ENCODE data around the gene SLC24A5. TPM values are rescaled to one million over a fixed set of nuclear protein-coding genes. Genes with fewer than 3 reads are reported as not detected.

The SLC24A5 gene
- total RNA-seq, 4 donors from 2014 or later = not detected

DNA sequence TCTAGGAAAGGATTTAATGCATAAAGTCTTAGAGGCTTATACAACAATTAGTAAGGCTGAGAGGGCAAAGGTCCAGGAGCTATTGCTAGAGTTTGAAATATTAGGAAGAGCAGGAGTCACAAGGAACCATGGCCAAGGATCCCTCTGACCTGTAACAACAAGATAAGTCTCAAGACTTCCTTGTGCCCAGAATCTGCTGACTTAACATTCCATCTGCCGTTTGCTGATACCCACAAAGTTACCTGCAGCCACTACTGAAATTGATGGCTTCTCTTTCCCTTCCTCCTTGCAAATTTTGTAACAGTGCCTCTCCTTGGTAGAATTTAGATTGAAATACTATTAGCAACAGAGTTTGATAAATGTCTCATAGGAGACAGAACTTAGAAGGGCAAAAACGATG is 62.0 kb downstream of the SLC24A5 start:
- Histone ChIP-seq H3K4me1 (peaks cover 0 to under 1% of the 10 kb centered on the region in 2 donors), H3K36me3 (no peaks in the 10 kb centered on the region), H3K27me3 (peaks cover 0 to 14% (median 13%) of the 10 kb centered on the region in 3 donors), H3K27ac (no peak overlapping the region), H3K4me3 (no peak overlapping the region), H3K9me3 (no peaks in the 10 kb centered on the region)
- no peak for ATAC-seq
- DNase-seq = no peak
- in situ Hi-C loops (cut with MboI; ENCODE audit: low sequenced_read_pairs in 4 of 4) = no loop called here
- TF ChIP-seq POLR2A (IDR thresholded peaks at IDR 0.05) = no peak
- TF ChIP-seq, protein P1, sequence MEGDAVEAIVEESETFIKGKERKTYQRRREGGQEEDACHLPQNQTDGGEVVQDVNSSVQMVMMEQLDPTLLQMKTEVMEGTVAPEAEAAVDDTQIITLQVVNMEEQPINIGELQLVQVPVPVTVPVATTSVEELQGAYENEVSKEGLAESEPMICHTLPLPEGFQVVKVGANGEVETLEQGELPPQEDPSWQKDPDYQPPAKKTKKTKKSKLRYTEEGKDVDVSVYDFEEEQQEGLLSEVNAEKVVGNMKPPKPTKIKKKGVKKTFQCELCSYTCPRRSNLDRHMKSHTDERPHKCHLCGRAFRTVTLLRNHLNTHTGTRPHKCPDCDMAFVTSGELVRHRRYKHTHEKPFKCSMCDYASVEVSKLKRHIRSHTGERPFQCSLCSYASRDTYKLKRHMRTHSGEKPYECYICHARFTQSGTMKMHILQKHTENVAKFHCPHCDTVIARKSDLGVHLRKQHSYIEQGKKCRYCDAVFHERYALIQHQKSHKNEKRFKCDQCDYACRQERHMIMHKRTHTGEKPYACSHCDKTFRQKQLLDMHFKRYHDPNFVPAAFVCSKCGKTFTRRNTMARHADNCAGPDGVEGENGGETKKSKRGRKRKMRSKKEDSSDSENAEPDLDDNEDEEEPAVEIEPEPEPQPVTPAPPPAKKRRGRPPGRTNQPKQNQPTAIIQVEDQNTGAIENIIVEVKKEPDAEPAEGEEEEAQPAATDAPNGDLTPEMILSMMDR (IDR thresholded peaks at IDR 0.05 in 4 of 5, conservative IDR thresholded peaks at IDR 0.05 in 1 of 5) = no peak
- intact Hi-C loops (cut with DNase I; ENCODE audit: low total_unique reads) = no loop called here

DNA sequence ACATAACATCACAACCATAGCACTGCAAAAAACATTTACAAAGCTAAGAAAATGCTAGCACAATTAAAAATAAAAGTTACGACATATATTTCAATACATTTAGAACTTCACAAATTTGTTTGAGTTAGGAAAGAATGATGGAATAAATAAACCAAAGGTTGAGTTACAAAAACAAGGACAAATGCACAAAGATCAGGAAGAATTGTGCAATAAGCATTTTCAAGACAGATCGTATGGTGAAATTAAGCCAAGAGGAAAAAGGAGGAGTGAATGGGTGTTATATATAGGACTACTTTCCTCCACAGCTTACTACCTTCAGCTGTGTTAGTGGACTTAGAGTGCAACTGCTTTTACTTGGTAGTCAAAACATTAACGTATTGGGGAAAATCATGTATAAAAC is 64.7 kb downstream of the SLC24A5 start:
- intact Hi-C loops (cut with DNase I; ENCODE audit: low total_unique reads) (no loop called here), in situ Hi-C loops (cut with MboI; ENCODE audit: low sequenced_read_pairs in 4 of 4) (no loop called here)
- DNase-seq (no peak), ATAC-seq (no peak)
- no peak for TF ChIP-seq POLR2A (IDR thresholded peaks at IDR 0.05)
- TF ChIP-seq, protein P1 (IDR thresholded peaks at IDR 0.05 in 4 of 5, conservative IDR thresholded peaks at IDR 0.05 in 1 of 5) = no peak
- Histone ChIP-seq H3K4me3 (no peak overlapping the region), H3K4me1 (no peaks in the 10 kb centered on the region), H3K9me3 (no peaks in the 10 kb centered on the region), H3K36me3 (no peaks in the 10 kb centered on the region), H3K27me3 (peaks cover 0 to 5% (median 0%) of the 10 kb centered on the region in 3 donors), H3K27ac (no peak overlapping the region)

DNA sequence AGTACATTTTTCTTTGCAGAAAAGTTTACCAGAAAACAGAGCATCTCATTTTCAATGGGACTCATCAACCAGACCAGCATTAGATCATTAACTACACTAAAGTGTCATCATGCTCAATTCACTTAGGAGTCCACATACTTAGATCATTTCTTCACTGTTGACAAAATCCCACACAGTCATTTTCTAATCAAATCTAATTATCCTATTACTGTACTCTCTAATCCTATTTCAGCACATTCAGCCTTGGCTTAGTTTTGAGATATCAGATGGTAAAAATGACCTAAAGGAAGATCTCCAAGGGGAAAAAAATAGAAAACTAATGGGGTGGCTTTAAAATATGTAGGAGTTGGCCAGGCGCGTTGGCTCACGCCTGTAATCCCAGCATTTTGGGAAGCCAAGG is 65.5 kb downstream of the SLC24A5 start:
- ATAC-seq (no peak), DNase-seq (no peak)
- H3K9me3 ChIP-seq = no peaks in the 10 kb centered on the region
- intact Hi-C loops (cut with DNase I; ENCODE audit: low total_unique reads) (no loop called here), in situ Hi-C loops (cut with MboI; ENCODE audit: low sequenced_read_pairs in 4 of 4) (no loop called here)
- no peak overlapping the region for H3K27ac ChIP-seq
- H3K36me3 ChIP-seq = no peaks in the 10 kb centered on the region
- no peak overlapping the region for H3K4me3 ChIP-seq
- TF ChIP-seq POLR2A (IDR thresholded peaks at IDR 0.05) = no peak
- TF ChIP-seq, protein P1 (IDR thresholded peaks at IDR 0.05 in 4 of 5, conservative IDR thresholded peaks at IDR 0.05 in 1 of 5) = no peak
- H3K27me3 ChIP-seq = peaks cover 0 to 4% (median 0%) of the 10 kb centered on the region in 3 donors
- no peaks in the 10 kb centered on the region for H3K4me1 ChIP-seq

DNA sequence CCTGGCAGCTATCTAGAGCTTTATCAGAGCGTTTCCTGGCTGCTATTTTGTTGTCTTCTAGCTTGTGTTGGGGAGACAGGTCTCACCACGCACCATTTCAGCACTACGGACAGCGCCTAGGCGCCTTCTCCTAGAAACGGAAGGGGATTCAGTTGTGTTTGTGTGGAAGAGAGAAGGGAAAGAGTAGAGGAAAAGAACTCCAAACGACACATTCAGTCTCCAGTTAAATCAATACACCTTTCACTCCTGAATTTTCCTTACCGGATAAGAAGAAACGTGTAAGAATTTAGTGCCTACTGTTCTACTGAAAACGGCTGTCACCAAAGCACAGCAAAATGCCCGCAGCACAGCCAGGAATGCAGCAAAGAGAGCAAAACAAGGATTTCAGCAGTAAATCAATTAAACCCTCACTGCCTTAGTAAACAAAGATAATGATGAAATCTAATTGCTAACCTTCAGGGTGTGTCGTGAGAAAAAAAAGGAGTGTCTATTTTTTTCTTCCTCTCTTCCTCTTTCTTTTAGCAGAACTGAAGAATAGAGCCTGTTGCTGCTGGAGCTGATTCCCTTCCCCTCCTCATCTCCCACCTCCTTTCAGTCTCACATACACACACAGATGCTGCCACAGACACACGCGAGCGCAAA is 70.3 kb downstream of the SLC24A5 start:
- DNase-seq = no peak
- in situ Hi-C loops (cut with MboI; ENCODE audit: low sequenced_read_pairs in 4 of 4) = no loop called here
- H3K4me3 ChIP-seq = no peak overlapping the region

More for the DNA sequence above, 70.3 kb downstream of the SLC24A5 start:
- Histone ChIP-seq H3K36me3 (no peaks in the 10 kb centered on the region), H3K27ac (no peak overlapping the region), H3K27me3 (peaks cover 3 to 11% (median 4%) of the 10 kb centered on the region in 3 donors), H3K9me3 (no peaks in the 10 kb centered on the region), H3K4me1 (no peaks in the 10 kb centered on the region)
- no peak for ATAC-seq
- TF ChIP-seq, protein P1 (IDR thresholded peaks at IDR 0.05 in 4 of 5, conservative IDR thresholded peaks at IDR 0.05 in 1 of 5) = no peak
- TF ChIP-seq POLR2A (IDR thresholded peaks at IDR 0.05) = no peak
- intact Hi-C loops (cut with DNase I; ENCODE audit: low total_unique reads) = no loop called here

All from gastrocnemius medialis (tissue), 4 donors.